ENCODE data around the gene LSM6.

The LSM6 gene

DNA sequence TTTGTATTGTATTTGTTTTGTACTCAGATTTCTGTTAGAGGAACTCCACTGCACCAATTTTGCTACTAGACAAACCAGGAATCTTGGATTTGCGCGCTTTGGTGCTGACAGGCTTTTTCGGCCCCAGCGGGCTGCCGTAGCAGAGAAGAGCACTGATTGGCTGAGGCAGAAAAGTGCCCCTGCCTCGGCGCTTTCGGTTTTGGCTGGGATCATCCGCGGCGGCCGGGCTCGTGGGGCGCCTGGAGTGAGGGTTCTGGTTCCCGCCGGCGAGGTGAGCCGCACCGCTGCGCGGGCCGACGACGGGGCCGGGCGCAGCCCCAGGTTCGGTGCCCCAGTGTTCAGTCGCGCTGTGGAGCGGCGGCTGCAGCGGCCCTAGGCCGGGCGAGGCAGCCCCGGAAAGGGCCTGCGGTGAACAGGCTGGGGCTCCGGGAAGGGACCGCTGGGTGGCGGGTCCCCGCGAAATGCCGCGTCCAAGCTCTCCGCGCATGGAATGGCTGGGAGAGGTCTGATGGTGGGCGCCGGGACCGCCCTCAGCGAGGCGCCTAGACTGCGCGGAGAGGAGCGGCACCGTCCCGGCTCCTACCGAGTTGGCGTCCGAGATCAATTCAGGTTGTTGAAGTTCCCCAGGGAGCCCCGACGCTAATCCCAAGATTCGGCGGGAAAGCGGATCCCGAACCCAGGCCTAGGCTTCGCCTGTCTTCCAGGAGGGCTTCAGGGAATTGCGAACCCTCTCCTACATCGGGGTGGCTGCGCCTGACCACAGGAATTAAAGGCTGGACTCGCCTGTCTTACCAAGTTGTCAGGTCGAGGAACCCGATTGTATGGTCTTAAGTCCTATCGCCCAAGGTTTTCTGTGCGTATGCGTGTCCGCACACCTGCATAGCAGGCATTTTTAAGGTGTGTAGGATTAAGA, at the start of gene LSM6:
Gene LSM6 (plus strand): TSS at position 178 of the 913 bp plus-strand sequence. CDS start 7,204 bp downstream, outside the sequence.
- DNase-seq (ENCODE audit: low spot score), result peak; percentile 89

DNA sequence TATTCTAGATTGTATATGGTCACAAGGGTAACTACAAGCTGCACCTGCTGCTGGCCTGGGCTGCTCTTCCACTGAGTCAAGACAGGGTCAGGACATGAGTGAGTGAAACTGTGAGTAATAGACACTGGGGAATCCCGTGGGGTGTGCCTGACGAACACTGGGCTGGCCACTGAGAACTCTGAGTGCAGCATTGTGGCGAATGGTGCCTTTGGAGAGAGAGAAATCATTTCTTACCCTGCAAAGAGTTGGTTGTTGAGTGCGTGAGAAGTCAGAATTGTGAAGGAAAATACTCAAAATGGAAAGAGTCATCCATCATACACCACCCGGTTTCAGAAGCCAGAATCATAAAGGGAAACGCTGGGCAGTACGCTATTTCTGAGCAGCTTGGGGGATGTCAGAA, 43.1 kb upstream of the LSM6 start:
- peak; percentile 84 for DNase-seq (ENCODE audit: low spot score)

DNA sequence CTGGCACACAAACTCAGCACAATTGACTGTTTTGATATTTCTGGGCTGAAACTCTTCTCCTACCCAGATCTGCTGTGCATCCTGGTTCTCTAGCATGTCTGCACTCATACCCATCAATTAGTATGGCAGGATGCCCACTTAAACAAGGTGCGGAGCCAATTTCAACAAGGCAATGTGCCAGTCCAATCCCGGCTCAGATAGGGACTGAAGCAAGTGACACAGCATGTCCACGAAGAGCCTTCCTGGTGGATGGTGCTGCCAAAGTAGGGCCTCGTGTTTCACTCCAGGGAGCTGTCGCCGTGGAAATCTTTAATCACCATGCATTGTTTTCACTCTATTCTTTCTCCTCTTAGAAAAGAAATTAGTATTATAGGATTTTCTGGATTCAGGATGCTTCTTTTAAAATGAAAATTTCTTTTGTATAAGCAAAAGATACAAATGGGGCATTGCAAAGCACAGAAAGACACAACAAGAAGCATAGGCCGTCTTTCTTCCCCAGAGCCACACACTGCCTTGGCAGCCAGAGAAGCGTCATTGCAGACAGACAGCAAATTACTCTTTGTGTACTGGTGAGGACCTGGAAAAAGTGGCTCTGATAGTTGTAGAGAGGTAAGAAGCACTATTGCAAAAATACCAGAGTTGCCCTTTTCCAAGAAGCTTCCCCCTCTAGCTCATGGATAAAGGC, 40.6 kb upstream of the LSM6 start:
- DNase-seq (ENCODE audit: low spot score), result no peak

DNA sequence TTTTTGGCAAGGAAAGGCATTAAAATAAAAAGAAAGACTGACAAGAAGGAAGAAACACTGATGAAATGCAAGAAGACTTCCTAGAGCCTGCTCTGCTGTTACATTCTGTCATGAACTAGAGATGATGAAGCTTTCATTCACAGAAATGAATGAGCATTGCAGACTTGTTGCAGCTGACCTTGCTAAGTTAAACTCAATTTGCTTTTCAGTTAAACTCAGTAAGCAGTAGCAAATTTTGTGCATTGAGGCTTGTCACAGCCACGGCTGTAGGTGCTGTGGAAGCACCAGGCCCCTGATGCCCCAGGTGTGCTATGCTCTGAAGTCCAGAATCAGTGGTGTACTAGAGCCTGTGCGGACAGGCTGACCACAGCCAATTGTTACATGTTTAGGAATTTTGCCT, 39.6 kb upstream of the LSM6 start:
- no peak for DNase-seq (ENCODE audit: low spot score)

DNA sequence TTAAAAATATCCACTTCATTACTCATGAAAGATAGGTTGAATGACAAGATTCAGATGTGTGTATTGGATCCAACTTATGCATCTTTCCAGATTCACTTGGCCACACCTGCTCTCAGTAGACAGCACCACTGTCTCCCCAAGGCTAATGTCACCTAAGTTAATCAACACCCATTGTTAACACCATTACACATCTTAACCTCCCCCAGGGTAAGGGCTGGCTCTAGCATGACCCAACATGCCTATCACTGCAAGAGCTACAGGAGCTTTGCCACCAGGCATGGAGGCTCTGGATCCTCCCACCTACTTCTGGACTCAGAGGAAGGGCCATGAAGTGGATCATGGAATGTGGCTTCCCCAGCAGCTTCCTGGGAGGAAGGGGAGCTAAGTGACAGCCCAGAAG, 32.8 kb upstream of the LSM6 start:
- no peak for DNase-seq (ENCODE audit: low spot score)

DNA sequence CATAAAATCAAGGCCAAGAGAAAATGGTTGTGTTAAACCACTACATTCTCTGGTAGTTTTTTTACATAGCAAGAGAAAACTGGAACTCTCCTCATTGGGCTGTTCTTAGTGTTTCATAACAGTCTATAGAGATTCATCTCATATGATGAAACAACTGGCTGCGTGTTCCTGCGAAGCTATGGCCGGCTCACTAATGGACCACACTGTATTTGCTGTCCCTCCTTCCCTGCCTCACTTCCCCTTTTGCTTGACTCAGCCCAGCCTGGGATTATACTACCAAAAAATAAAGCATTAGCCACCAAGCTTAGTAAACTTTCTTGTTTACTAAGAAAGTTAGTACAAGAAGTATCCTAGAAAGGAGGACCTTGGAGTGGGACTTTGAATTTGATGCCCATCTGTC, 31.6 kb upstream of the LSM6 start:
- no peak for DNase-seq (ENCODE audit: low spot score)

DNA sequence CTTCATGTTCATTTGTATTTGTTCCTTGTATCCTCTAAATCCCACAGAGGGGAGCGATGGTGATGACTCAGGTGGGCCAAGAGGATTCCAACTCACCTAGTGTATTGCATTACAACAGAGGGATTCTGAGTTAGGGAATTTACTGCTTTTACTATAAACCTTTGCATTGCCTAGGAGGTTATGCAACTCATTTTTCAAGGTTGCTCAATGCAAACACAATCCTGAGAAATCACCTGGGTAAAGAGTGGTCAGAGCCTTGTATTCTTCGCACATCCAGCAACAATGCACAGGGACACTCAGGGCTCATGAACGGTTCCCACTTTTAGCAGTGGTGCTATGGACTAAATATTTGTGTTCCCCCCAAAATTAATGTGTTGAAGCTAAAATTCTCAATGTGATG, 28.6 kb upstream of the LSM6 start:
- no peak for DNase-seq (ENCODE audit: low spot score)

DNA sequence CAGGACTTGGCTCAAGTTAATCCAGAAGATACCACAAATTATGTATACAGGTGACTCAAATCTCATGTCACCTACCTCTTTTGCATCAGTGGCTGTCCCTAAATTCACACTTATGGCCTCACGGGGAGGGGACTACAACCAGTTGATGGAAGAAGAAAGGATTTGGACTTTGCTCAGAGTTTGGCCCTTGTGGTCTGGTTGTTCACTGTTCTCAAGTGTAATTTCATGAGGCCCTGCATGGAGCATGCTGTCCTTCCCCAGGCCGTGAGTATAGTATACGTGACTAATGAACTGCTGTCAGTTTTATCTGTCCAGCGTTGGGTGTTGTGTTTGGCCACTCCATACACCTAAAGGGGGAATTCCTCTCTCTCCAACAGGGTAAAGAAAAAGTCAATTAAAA, 27.5 kb upstream of the LSM6 start:
- DNase-seq (ENCODE audit: low spot score), result no peak

DNA sequence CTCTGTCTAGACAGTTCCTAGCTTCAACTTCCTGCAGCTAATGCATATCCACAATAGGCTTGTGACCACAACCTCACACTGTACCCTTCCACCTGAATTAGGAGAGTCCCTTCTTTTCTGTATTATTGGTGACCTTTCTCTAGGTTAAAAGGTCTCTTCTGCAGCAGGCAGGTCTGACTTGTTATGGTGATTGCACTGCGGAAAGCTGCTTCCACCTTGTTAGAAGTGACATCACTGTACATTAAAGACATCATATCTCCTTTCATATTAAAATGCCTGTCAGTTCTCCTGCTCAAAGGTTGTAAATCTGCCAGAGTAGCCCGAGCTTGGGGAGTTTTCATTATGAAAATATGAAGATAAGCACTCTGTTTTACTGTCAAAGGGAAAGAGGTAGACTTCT, 21.5 kb upstream of the LSM6 start:
- DNase-seq (ENCODE audit: low spot score), result no peak

DNA sequence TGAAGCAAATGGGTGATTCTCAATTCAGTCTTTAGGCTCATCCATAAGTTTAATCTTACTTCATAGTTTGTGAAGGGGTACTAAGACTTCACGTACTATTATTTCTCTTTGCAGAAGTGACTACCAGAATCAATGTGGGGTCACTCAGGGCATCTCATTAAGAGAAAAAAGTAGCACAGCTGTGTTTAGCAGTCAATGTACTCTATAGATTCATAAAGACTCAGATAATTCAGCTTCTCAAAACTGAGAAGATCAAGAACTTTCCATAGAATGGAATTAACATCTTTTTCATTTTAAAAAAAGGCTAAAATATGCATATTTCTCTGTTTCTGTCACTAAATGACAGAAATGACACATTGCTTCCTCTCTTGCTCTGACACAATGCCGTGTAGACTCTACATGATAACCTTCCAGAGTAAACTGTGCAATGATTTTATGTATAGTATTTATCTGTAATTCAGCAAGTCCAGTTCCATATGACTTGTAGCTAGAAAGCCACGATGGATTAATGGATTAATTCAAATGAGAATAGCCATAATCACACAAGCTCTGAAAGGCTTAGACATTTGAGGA, 20.3 kb upstream of the LSM6 start:
- DNase-seq (ENCODE audit: low spot score), result peak; percentile 37

DNA sequence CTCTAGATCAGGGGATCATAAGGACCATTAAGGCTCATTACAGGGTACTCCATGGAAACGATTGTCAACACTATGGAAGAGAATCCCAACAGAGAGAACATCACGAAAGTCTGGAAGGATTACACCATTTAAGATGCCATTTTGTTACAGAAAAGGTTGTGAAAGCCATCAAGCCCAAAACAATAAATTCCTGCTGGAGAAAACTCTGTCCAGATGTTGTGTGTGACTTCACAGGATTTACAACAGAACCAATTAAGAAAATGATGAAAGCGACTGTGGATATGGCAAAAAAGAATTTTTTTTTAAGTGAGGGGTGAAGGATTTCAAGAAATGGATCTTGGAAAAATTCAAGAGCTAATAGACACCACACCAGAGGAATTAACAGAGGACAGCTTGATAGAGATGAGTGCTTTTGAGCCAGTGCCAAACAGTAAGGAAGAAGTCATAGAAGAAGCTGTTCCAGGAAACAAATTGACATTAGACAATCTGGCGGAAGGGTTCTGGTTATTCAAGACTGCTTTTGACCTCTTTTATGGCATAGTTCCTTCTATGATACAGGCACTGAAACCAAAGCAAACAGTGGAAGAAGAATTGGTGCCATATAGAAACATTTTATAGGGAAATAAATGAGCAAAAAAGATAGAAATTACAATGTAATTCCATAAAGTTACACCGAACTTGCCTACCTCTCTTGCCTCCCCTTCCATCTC, 17.3 kb upstream of the LSM6 start:
- DNase-seq (ENCODE audit: low spot score), result no peak

DNA sequence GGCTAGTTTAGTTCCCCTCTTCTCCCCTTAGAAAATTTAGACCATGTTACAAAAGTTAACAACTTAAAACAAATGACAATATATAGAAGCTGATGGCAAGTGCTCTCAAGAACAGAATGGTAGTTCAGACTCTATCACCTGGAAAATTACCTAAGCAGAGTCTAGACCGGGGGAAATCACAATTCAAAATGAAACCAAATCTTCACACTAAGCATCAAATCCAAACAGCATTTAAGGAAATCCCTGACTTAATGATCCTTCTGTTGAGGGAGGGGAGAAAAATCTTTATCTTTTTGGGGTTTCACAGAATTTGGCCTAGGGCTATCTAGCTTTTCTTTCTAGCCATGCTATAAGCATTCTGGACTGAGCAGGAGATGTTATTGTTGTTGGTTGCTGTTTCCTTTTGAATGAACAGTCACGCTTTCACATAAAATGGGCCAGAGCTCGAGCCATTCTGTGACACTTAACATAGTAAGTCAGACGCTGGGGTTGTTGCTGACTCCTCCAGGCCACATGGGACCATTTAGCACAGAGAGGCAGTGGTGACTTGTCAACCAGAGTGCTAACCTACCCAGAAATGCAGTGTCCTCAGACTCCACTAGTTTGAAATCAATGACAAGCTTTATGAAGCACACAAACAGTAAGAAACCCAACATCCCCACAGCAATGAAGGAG, 16.0 kb upstream of the LSM6 start:
- peak; percentile 15 for DNase-seq (ENCODE audit: low spot score)

DNA sequence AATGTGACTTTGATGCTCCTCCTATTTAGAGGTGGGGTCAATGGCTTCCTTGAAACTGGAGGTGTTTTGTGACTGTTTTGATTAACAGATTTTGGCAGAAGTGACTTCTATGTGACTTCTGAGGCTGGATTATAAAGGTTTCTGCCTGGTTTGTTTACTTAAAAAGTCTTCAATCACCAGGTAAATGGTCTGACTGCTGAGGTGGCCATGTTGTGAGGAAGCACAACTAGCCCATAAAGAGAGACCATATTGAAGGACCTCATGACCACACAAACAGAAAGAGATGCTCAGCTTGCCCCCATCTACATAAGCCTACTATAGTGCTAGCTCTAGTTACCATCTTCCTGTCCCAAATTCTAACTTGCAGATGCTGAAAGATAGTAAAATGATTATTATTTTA, 14.3 kb upstream of the LSM6 start:
- no peak for DNase-seq (ENCODE audit: low spot score)

DNA sequence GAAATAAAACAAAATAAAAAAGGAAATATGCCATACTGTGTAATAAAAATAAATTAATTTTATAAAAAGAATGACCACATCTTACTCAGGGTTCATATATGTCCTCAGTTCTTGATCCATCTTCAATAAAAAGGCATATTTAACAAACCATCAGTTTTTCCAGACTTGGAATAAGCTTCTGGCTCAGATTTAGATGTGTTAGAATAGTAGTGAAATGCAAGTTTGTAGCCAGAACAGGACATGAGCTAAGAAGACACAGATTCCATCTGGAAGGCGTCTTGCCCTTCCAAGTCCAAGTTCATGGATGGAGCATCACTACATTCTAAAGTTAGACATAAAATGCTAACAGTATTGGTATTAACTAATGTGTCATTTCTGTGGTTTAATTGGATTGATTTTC, 10.3 kb upstream of the LSM6 start:
- DNase-seq (ENCODE audit: low spot score), result no peak

DNA sequence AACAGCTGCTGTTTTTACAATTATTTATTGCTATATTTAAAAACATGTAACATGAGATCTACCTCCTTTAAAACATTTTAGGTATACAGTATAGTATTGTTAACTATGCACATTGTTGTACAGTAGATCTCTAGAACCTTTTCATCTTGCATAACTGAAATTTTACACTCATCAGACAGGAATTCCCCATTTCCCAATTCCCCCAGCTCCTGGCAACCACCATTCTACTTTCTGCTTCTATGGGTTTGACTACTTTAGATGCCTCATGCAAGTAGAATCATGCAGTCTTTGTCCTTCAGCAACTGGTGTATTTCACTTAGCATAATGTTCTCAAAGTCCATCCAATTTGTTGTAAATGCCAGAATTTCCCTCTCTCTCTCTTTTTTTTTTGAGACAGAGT, 9.7 kb upstream of the LSM6 start:
- no peak for DNase-seq (ENCODE audit: low spot score)

DNA sequence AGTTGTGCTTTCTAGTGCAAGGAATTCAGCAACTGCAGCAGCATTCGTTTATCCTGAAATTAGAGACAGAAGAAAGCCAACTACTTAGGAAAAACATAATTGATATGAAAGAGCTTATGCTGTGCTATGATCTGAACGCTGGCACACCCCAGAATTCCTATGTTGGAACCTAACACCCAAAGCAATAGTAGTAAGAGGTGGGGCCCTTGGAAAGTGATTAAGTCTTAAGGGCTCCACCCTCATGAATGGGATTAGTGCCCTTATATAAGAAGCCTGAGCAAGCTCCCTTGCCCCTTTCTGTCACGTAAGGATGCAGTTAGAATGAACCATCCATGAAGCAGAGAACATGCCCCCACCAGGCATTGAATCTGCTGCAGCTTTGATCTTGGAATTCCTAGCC, 5.4 kb upstream of the LSM6 start:
- DNase-seq (ENCODE audit: low spot score), result no peak

DNA sequence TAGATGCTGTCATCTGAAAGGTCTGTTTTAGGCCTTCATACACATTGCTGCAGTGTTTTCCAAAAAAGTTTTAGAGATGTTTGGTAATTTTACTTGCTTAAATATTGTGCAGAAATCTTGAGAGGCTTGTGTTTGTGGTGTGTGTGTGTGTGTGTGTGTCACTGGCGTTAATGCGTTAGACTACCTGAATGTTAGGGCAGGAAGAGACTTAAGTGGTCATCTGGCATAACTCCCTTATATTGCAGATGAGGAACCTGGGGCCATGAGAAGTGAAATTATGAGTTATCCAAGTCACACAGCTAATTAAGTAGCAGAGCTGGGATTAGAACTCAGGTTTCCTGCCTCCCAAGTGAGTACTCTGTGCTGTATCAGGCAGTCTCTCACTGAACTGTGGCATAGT, 1.4 kb downstream of the LSM6 start:
- no peak for DNase-seq (ENCODE audit: low spot score)

DNA sequence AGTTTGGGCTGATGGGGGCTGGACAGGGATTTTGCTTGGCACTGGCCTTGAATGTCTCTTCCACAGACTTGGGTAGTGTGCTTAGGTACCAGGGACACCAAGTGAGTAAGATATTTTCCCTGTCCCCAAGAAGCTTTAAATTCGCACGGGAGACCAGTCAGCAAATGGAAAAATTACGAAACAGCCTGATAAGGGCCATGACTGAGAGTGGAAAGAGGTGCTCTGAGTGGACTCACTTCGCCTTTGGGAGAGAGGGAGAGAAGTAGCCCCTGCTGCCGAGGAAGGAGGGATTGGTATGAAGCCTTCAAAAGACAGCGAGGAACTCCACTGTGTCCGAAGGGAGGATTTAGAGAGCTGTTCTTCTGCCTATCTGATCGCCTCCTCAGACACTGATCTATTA, 2.6 kb downstream of the LSM6 start:
- DNase-seq (ENCODE audit: low spot score), result no peak

DNA sequence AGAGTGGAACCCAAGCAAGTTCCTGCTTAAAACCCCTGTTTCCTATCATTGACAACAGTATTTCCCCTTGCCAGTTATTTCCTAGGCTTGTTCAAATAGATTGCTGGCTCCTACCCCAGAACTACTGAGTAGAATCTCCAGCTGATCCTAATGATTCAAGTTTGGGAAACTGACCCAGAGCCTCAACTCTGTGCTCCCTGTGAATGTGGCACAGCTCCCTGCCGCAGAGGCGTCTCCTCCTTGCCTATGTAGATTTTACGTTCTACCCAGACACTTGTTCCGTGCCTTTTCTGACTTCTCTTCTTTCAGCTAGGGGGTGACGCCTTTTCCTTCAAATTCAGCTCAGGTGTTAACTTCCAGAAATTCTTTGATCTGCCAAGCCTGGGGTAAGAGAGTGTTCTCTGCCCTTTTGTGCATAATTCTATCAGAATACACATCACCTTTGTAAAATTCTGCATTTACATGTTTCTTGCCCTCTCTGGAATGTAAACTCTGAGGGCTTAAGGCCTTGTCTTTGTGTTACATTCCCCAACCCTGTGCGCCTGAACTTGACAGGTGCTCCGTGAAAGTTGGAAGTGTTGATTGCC, 4.4 kb downstream of the LSM6 start:
- no peak for DNase-seq (ENCODE audit: low spot score)

DNA sequence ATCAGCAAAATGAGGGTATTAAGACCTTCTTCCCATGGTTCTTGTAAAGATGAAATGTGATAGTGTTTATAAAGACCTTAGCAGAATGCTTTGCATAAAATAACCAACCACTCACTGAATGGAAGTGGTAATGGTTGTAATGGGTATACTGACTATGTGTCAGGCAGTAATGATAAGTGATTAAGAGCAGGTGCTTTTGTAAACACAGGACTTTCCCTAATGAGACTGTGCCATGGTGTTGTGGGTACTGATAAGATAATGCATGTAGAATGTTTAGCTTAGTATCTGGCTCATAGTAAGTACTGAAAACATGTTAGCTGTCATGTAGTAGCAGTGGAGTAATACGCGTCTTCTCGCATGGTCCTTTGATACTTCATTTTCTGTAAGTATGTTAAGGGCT, 6.9 kb downstream of the LSM6 start:
- DNase-seq (ENCODE audit: low spot score), result no peak

DNA sequence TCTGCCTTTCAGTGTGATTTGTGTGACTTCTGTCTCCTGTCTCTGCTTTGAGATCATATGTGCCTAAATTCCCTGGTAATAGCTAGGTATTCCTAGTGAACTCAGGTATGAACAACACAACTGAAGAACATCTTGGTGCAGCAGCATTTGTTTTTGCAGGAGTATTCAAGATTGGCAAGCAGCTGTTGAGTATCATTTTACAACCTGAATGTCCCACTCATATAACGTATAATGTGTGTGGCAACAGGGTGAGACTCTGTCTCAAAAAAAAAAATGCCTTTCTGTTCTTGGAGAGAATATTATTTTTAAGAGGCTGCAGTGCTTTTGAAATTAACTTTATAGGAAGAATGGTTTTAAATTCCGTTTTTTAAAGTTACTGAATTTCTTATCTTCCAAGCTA, 7.7 kb downstream of the LSM6 start:
- DNase-seq (ENCODE audit: low spot score), result no peak

DNA sequence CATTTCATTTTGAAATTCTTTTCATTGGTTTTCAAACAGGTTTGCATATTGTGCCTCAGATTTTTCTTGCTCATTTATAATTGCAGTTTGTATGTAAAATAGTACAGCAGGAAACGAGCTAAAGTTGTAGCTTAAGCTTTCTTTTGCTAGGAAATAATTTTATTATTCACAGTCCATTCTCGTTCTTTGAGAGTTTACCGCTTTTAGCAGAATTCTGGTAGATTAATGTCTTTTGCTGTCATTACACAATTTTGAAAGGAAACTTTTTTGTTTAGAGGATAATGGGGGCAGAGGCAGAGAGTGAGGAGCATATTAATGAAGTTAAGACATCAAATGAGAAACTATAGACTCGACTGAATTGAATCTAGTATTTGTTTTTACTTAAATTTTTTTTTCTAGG, 10.5 kb downstream of the LSM6 start:
- DNase-seq (ENCODE audit: low spot score), result no peak

Measured in activated CD4-positive, alpha-beta T cell treated with anti-CD3 and anti-CD28 coated beads, Interleukin-2, Interleukin-4, amounts not matched to agents 100 ng/mL and 50 ng/mL, durations not matched to agents 16 hours and 8 hours (primary cell).